Measurements from ENCODE around the gene OSBPL10.
"Not testable (repeated sequence)": the region's sequence is repeated elsewhere in the genome, so short reads cannot be mapped to it uniquely, and the experiment has no call there.

Gene OSBPL10

DNA sequence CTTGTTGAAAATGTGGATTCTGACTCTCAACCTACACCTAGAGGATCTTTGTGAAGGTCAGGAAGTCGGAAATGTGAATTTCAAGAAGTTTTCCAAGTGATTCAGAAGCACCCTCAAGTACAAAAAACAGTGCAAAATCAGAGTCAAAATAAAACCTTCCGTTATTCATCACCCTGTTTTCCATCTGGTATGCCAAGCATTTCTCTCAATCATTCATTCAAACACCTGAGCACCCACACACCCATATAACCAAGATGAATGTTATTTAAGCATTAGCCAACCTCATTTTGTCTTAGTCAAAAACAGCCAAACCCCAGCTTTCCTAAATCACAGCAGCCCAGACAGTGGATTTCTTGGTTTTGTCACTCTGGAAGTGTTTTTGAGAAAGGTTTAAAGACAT lies 91.1 kb downstream of the OSBPL10 start:
- DNase-seq (ENCODE audit: low read depth), result no peak

DNA sequence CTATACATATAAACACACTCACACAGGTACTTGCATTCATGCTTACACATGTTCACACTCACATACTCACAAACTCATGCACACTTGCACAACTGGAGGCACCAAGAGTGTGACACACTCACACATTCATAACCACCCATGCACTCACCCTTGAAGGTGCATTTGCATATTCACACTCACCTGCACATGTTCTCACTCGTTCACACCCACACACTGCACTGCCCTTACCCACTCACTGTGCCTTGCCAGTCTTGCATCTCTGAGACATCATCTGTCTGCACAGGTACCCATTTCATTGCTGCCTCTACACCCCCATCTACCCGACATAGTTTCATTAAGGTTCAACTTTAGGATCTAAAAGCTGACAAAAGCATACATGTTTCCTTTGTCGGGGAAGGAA lies 95.8 kb downstream of the OSBPL10 start:
- DNase-seq (ENCODE audit: low read depth), result no peak

DNA sequence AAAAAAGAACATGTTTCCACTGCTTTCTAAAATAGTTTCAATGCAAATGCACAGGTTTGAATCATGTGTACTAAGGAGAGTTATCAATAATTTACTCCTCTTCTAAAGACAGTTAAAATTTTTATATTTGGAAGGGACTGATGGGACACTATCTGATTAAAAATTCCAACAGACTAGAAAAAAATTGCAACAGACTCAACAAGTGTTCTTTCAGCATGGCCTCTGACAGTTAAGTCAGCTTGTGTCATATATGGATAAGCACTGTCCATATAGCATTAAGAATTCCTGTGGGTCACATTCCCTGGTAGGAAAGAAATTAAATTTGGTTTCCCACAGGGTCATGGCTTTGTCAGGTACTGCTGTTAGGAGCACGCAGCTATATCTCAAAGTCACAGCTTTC lies 96.8 kb downstream of the OSBPL10 start:
- DNase-seq (ENCODE audit: low read depth), result no peak

DNA sequence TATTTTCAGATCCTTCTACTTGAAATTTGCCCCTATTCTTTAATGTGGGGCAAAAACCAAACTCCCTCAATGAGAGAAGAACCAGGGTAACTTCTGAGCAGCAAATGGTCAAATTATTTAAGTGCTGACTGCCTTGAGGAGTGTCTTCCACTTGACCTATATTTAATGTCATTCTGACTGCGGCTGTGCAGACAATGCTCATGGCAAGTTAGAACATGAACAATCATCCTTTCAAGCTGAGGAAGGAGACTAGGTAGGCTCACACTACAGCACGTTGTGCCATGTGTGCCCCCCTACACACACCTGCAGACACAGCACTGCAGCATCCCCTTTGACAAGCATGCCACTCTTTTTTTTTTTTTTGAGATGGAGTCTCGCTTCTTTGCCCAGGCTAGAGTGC lies 98.2 kb downstream of the OSBPL10 start:
- DNase-seq (ENCODE audit: low read depth), result no peak

DNA sequence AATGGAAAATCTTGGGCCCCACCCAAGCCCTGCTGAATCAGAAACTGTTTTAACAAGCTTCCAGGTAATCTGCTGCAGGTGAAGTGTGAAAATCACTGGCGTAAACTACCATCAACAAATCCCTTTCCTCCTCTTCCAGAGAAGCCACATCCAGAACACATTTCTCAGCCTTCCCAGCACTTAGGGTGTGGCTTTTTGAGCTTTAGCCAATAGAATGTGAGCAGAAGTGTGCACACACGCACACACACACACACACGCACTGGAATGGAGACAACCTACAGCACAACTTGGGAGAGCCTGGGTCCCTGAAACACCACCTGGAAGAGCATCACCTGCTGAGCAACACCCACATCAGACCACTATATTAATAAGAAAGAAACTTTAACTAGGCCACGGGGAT lies 98.6 kb downstream of the OSBPL10 start:
- DNase-seq (ENCODE audit: low read depth), result no peak

DNA sequence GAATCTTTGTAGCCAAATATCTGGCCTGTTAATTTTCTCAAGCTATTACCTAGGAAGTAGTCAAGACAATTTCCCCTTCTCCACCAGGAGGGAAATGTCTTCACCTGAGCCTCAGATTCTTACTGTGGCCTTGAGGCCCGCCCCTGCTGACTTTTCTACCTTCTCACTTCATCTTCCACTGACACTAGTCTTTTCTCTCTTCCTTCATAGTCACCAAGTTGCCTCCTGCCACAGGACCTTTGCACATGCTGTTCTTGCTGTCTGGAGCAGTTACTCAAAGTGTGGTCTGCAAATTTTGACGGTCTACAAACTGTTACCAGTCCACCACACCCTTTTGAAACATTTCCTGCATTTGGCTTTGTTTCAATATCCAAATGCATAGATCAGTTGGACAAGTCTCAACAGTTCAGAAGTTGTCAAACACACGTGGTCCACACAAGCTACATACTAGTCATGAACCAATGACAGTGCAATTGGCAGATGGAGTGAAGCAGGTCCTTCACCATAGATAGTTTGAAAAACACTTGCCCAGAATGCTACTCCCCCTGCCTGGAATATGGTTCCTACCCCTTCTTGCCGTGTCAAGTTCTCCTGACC lies 100.5 kb downstream of the OSBPL10 start:
- no peak for DNase-seq (ENCODE audit: low read depth)

DNA sequence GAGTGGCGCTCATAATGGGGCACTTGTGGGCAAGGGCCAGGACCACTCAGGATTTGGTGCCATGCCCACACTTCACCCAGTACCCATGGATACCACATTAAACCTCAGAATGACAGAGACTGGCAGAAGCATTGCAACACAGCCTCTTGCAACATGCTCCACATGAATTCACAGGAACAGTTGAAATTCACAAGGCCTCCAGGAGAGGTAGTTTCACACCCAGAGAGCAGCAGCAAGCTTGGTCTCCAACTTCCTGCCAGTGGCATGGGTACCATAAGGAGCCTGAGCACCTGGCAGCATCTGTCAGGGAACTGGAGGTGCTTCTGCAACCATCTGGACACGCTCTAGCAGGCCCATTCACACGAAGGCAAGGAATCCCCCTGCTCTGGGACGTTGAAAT lies 101.0 kb downstream of the OSBPL10 start:
- no peak for DNase-seq (ENCODE audit: low read depth)

DNA sequence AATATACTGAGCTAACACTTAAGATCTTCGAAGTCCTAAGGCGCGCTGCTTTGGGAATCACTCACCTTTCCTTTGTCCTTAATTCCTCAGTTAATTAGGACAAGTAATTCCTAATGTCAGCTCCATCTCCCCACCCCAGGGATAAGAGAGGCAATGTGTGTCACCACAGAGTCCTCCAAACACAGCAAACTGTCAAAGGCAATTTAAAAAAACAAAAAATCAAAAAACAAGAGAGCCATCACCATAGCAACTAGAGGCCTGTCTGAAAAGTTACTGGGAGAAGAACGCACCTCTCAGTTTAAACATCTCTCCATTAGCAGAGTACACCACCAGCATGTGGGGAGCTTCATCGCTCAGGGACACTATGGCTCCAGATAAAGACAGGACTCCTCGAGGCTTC lies 101.7 kb downstream of the OSBPL10 start:
- DNase-seq (ENCODE audit: low read depth), result no peak

DNA sequence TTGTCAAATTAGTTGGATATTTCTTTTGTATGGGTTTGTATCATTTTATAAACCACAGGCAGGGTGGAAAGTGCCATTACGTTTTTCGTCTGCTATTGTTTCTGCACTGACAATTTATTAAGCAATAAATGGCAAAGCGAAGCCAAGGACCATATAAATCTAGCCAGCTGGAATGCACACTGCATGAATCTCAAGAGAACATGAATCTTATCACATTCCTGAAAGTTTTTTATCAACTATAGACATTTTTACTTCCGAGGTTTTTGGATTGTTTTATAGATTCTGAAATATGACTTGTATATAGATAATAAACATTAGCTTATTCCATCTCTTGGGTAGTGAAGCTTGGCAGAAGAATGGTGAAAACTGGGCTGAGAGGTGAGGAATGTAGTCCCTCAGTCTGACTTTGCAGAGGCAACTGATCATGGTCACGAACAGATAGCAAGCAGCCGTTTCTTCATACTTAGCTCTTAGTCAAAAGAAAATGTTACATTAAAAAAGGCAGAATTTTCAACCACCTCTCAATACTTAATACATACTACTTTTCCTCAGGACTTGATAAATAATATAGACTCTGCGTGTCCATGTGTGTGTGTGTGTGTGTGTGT lies 102.7 kb downstream of the OSBPL10 start:
- DNase-seq (ENCODE audit: low read depth), result no peak

DNA sequence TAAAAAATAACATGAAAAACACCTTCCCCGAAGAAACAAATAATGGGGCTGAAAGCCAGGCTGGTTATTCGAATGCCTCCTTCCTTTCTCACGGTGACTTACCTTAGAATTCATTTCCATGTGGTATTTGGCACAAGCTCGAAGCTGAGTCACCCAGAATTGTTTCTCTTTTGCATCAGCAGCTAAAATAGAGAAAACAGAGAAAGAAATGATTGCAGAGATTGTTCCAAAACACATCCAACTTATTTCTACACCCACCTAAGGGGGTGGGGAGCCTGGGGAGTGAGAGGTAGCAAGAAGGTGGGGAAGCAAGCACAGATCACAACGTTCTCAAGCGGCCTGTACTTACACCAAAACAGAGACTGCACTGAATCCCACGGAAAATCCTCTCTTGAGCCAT lies 104.7 kb downstream of the OSBPL10 start:
- no peak for DNase-seq (ENCODE audit: low read depth)

DNA sequence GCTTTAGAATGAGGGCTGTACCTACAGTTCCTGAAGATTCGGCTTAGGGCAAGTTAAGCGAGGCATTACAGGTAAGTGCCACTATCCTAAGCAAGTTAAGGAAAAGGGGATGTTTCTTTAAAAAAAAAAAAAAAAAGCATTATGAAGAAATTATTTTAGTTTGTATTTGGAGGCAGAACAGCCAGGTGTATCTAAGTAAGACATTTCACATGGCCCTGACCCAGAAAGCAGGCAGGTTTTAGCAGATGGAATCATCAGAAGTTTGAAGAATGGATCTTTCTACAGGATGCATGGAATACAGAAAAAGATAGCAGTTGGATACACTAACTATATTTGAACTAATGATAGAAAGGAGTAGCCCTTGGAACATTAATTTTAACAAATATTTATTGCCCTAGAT lies 105.6 kb downstream of the OSBPL10 start:
- no peak for DNase-seq (ENCODE audit: low read depth)

DNA sequence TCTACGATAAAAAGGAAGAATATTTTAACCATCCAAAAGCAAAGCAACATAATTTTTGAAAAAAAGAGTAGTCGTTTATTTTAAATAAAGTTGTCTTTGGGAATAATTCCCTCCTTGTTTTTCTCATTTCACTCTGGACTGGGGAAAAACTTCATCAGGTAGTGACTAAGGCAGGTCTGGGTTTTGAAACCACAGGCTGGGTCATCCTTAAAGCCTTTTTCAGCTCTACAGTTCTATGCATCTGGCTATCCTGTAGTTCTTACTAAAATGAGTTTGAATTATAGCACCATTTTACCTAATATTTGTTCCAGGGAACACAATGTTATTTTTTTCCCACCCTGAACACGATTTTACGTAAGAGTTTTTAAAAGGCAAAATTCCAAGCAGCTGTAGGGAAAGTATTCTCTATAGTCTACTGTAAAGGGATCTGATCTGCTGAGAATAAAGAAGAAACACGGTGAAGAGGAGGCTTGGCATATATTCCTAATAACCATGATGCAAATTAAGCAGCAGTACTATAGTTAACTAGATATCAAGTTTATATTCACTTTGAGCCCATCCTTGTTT lies 107.7 kb downstream of the OSBPL10 start:
- DNase-seq (ENCODE audit: low read depth), result no peak

DNA sequence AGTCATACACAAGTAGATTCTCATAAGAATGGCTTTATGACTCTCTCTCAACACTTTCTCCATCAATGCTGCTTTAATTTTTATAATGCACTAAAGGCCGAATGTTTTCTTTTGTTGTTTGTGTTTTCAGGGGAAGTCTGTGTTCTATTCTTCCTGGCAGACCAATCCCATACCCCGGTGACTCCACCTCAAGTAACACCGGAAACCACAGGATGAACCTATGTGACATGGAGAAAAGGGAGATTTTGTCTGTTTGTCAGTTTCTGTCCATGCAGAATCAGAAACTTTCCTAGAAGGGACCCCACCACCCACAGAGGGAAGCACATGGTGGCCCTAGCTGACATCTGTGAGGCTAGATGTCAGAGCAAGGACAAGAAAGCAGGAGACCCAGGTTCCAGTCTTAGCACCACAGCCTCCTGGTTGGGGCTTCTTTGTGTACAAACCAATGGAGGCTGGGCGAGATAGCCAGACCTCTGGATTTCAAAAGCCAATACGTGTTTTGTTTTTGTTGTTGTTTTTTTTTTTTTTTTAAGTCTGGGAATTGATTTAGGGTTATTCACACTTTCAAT lies 109.0 kb downstream of the OSBPL10 start:
- DNase-seq (ENCODE audit: low read depth), result no peak

DNA sequence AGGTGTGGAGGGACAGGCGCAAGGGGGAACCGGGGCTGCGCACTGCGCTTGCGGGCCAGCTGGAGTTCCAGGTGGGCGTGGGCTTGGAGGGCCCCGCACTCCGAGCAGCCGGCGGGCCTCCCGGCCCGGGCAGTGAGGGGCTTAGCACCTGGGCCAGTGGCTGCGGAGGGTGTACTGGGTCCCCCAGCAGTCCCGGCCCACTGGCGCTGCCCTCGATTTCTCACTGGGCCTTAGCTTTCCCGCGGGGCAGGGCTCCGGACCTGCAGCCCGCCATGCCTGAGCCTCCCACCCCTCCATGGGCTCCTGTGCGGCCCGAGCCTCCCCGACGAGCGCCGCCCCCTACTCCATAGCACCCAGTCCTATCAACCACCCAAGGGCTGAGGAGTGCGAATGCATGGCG lies 111.0 kb downstream of the OSBPL10 start:
- DNase-seq (ENCODE audit: low read depth), result not testable (repeated sequence)

DNA sequence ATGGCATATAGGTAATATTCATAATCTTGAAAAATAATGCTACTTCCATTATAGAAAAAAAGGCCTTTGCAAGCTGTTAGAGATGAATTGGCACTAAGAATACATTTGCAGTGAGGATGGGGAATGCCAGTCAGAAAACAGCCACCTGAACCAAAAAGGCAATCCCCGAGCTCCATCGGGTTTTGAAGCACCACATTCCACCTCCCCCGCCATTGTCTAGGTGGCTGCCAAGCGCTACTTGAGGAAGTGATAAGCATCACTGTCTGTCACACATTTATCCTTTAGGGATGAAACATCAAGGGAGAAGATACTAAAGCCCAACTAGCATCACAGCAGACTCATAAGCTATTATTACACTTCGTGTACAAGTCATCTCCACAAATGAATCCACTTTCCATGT lies 112.8 kb downstream of the OSBPL10 start:
- no peak for DNase-seq (ENCODE audit: low read depth)

DNA sequence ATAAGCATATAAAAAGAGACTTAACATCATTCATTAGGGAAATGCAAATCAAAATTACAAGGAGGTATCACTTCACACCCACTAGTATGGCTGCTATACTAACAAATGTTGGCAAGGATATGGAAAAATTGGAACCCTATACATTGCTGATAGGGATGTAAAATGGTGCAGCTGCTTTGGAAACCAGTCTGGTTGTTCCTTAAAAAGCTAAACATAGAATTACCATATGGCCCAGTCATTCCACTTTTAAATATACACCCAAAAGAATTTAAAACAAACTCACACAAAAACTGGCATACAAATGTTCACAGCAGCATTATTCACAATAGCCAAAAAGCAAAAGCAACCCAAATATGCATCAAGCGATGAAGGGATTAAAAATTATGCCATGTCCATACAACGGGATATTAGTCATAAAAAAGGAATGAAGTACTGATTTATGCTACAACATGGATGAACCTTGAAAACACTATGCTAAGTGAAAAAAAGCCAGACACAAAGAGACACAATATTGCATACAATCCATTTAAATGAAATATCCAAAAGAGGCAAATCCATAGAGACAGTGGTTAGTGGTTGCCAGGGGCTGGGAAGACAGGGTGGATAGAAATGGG lies 118.3 kb downstream of the OSBPL10 start:
- DNase-seq (ENCODE audit: low read depth), result no peak

DNA sequence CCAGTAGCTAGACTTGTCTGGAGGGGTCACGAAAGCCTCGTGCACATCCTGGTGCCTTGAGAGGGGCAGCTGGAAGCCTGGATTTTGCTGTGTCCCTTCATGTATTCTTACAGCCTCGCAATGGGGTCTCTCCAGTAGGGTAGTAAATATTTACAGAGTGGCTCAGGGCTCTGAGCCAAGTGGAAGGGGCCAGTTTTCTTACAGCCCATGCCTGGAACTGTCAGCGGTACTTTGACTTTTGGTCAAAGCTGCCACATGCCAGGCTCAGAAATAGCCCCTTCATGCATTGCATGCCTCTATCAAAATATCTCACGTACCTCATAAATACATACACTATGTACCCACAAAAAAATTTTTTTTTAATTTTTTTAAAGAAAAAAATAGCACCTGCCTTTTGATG lies 119.2 kb downstream of the OSBPL10 start:
- no peak for DNase-seq (ENCODE audit: low read depth)

DNA sequence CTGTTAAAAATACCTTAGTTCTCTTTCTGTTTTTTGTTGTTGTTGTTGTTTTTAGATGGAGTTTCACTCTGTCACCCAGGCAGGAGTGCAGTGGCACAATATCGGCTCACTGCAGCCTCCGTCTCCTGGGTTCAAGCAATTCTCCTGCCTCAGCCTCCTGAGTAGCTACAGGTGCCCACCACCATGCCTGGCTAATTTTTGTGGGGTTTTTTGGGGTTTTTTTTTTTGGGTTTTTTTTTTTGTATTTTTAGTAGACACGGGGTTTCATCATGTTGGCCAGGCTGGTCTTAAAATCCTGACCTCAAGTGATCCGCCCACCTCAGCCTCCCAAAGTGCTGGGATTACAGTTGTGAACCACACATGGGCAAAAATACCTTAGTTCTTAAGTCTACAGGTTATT lies 120.4 kb downstream of the OSBPL10 start:
- DNase-seq (ENCODE audit: low read depth), result not testable (repeated sequence)

DNA sequence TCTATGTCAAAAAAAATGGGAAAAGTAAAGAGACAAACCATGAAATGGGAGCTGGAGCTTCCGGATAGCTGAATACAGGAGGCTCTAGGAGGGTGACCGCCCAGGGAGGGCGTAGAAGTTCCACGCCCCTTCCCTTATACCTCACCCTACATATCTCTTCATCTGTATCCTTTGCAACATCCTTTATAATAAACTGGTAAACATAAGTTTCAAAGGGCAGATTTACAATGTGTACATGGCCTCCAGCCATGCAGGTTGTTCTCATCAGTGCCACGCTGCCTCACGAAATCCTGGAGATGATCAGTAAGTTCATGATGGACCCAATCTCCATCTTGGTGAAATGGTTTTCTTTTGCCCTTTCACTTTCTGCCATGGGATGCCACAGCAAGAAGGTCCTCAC lies 121.8 kb downstream of the OSBPL10 start:
- no peak for DNase-seq (ENCODE audit: low read depth)

DNA sequence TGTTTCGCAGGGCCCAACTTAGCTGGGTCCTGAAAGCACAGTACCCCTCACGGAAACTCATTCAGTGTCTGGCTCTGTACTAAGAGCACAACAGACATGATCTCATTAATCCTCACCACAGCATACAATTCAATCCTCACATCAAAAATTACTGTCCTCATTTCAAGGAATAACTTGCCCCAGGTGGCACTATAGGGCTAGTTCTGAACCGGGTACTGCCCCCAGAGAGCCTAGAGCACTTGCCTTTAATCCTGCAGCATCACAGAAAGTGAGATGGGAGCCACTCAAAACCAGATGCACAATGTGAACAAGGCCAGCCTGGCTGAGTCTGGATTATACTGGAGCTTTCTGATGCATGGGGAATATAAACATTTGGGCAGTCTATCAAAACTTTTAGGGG lies 122.6 kb downstream of the OSBPL10 start:
- no peak for DNase-seq (ENCODE audit: low read depth)

DNA sequence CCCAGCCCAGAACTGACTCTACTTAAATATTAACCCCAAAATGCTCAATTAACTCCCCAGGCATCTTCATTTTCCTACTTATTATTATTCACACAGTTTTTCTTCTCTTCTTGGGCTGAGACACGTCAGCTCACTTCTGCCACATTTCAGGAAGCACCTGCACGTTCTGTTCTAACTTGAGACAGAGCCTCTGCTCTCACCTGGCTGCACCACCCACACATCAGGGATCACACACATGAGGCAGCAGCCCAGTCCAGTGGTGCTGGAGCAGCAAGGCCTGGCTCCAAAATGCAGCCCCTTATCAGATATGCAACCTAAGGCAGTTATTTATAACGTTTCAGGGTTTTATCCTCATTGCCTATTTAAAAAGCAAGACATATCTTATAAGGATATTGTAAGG lies 127.5 kb downstream of the OSBPL10 start:
- DNase-seq (ENCODE audit: low read depth), result no peak

DNA sequence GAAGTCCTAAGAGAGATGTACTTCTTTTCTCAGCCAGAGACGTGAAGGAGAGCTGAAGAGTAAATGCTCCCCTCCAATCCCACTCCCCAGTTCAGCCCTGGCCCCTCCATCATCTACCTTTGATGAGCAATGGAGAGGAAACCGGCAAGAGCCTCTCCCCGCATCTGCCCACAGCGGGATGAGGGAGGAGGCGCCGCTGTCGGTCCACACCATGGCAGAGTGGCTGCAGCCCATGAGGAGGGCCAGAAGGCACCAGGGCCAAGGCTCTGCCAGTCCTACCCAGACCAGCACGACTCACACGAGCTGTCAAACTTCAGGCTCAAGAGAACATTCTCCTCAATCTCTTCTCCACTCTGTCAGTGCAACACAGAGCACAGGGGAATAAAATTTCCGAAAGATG lies 129.8 kb downstream of the OSBPL10 start:
- DNase-seq (ENCODE audit: low read depth), result no peak

DNA sequence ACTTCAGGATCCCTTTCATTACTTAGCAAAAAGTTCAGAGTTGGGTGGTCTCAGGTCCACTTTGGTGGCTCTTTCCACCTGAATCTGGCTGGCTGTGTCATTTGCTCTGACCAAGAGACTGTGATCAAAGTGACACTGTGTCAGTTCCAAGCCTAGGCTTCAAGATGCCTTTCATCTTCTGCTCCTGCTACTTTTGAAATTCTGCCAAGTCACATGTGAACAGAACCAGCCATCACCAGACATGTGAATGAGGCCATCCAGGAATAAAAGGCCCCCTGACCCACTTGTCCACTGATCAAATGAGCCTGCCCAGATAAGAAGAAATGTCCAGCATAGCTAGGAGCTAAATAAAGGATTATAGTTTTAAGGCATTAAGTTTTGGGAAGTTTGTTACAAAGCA lies 132.2 kb downstream of the OSBPL10 start:
- no peak for DNase-seq (ENCODE audit: low read depth)

Data from T-helper 22 cell (primary cell).